Activated CD8-positive, alpha-beta T cell treated with anti-CD3 and anti-CD28 coated beads for 36 hours (primary cell): ENCODE data around the gene CLEC16A. TPM values are rescaled to one million over a fixed set of nuclear protein-coding genes. Genes with fewer than 3 reads are reported as not detected.

Experiments
- ATAC-seq: fragments of 200-7000 bp; cut with Tn5 transposase; one replicate; pipeline ENCODE4 v1.10.0; 2021; ENCODE audit warnings: mild to moderate bottlenecking, moderate library complexity
- CTCF ChIA-PET: fragments of 350-600 bp; sonication (Branson Sonifier 250); formaldehyde crosslinking; loops from one replicate; lab custom pipeline; 2021; ENCODE audit warnings: antibody characterized with exemption; lab: Charles Lee
- POLR2A ChIA-PET: fragments of 350-600 bp; sonication (Branson Sonifier 250); formaldehyde crosslinking; loops from one replicate; lab custom pipeline; 2021; ENCODE audit warnings: antibody characterized with exemption; lab: Charles Lee
- DNase-seq: peaks from one replicate; pipeline ENCODE4 v3.0.0-alpha.2; 2020
- H3K27ac Mint-ChIP-seq: one replicate; pipeline ENCODE4 v1.8.0; 2021; ENCODE audit warnings: mild to moderate bottlenecking, mixed read lengths
- H3K27me3 Mint-ChIP-seq: one replicate; pipeline ENCODE4 v1.8.0; 2021; ENCODE audit warnings: mixed read lengths
- H3K36me3 Mint-ChIP-seq: one replicate; pipeline ENCODE4 v1.8.0; 2021; ENCODE audit warnings: low read depth, mixed read lengths
- H3K4me1 Mint-ChIP-seq: one replicate; pipeline ENCODE4 v1.8.0; 2021; ENCODE audit warnings: low read depth, mixed read lengths
- H3K4me3 Mint-ChIP-seq: one replicate; pipeline ENCODE4 v1.8.0; 2021; ENCODE audit warnings: mild to moderate bottlenecking, moderate library complexity, mixed read lengths
- H3K9me3 Mint-ChIP-seq: one replicate; pipeline ENCODE4 v1.8.0; 2021; ENCODE audit warnings: mixed read lengths
- intact Hi-C: fragments of 100-400 bp; cut with micrococcal nuclease; formaldehyde crosslinking; loops from one replicate; pipeline ENCODE4 v1.10.0; 2022
- total RNA-seq, 2 experiments: library from RNA; stranded (reverse); gene quantifications; one replicate each; pipeline ENCODE4 v1.2.3, GENCODE V29; 2021
- TF ChIP-seq, protein P1 (sequence below): fragments of 200-600 bp; IDR thresholded peaks from one replicate; pipeline ENCODE4 v1.8.0; 2022; ENCODE audit warnings: antibody characterized with exemption, mild to moderate bottlenecking

Gene CLEC16A
- total RNA-seq, 2 experiments from 2014 or later, result 20.4 to 21.7 TPM

DNA sequence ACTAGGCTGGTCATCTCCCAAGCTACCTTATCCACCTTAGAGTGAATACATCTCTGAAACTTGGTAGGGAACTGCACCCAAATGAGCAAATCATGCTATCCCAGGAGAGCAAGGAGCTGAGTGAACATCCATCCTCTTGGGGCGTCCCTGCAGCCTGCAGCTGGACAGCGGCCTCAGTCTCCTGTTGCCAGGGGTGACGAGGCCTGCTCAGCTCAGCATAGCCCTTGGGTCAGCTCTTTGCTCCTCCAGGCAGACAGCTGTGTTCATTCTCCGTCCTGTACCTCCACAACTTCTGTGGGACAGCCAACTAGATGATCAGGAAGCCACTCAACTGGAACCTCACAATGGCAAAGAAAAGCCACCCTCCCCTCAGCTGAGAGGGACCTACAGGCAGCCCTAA, 199.8 kb downstream of the CLEC16A start:
- intact Hi-C loops, result no loop called here
- H3K27ac Mint-ChIP-seq, result no peak overlapping the region

DNA sequence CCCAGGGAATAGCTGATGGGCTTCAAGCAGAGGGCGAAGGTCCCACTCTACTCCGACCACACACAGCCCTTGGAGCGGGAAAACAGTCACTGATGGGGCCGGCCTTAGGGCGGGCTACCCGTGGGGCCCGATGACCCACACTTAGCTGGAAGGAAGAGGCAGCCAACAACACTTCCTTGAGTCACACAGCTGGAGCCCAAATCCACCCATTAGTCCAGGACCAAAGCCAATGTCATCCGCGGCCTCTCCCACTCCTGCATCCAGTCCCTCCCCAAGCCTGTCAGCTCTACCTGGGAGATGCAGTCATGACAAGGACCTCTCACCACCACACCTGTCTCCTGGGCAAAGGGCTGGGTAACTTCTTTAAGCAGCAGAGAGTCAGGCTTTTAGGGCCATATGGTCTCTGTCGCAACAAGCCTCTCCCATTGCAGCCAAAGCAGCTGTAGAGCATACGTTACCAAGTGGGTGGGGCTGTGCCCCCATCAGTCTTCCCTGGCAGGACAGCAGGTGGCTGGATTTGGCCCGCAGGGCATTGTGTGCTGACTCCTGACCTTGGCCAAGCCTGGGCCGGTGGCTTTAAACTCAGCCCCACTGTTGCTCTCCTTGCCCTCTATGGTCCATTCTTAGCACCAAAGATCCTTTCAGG, 200.9 kb downstream of the CLEC16A start:
- ATAC-seq (no peak), DNase-seq (no peak)
- Mint-ChIP-seq H3K27ac (no peak overlapping the region), H3K36me3 (peaks cover 7% of the 10 kb centered on the region), H3K4me3 (no peak overlapping the region), H3K27me3 (no peaks in the 10 kb centered on the region), H3K4me1 (peaks cover 12% of the 10 kb centered on the region), H3K9me3 (peaks cover 1% of the 10 kb centered on the region)
- ChIA-PET POLR2A (interaction anchor here (0.7 to 2.6 kb wide), 5 partner anchors 9 to 18 kb away, joined by 3 to 10 read pairs (median 4); no protein-coding TSS in a partner anchor), CTCF (interaction anchor here (1.1 to 1.5 kb wide), 2 partner anchors 147 to 174 kb away, joined by 3 read pairs; no protein-coding TSS in a partner anchor)
- intact Hi-C loops, result no loop called here
- TF ChIP-seq, protein P1, sequence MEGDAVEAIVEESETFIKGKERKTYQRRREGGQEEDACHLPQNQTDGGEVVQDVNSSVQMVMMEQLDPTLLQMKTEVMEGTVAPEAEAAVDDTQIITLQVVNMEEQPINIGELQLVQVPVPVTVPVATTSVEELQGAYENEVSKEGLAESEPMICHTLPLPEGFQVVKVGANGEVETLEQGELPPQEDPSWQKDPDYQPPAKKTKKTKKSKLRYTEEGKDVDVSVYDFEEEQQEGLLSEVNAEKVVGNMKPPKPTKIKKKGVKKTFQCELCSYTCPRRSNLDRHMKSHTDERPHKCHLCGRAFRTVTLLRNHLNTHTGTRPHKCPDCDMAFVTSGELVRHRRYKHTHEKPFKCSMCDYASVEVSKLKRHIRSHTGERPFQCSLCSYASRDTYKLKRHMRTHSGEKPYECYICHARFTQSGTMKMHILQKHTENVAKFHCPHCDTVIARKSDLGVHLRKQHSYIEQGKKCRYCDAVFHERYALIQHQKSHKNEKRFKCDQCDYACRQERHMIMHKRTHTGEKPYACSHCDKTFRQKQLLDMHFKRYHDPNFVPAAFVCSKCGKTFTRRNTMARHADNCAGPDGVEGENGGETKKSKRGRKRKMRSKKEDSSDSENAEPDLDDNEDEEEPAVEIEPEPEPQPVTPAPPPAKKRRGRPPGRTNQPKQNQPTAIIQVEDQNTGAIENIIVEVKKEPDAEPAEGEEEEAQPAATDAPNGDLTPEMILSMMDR, result no peak

More for the DNA sequence above, 199.8 kb downstream of the CLEC16A start:
- H3K27me3 Mint-ChIP-seq, result no peaks in the 10 kb centered on the region
- H3K36me3 Mint-ChIP-seq, result peaks cover 3% of the 10 kb centered on the region
- H3K4me3 Mint-ChIP-seq, result no peak overlapping the region
- no peaks in the 10 kb centered on the region for H3K9me3 Mint-ChIP-seq
- ChIA-PET CTCF (interaction anchor here (0.7 to 2.4 kb wide), 4 partner anchors 9 to 173 kb away, joined by 3 to 10 read pairs (median 5); no protein-coding TSS in a partner anchor), POLR2A (interaction anchor here (0.8 to 2.6 kb wide), 4 partner anchors 10 to 49 kb away, joined by 3 to 10 read pairs (median 4); no protein-coding TSS in a partner anchor)
- ATAC-seq (no peak), DNase-seq (no peak)
- peaks cover 23% of the 10 kb centered on the region for H3K4me1 Mint-ChIP-seq
- TF ChIP-seq, protein P1, result no peak

DNA sequence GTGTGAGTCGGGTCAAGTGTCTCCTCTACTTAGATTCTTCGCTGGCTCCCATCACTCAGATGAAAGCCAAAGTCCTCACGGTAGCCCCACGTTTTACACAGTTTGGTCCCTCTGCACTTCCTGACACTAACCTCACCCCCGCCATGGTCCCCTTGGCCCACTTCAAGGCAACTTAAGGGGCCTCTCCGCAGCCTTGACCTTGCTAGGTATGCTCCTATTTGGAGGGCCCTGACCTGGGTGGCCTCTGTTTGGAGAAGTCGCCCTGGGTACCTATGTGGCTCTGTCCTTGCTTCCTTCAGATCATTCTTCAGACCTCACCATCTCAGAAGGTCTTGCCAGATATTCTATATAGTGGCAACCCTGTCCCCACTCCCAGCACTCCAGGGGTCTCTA, 201.5 kb downstream of the CLEC16A start:
- POLR2A ChIA-PET, result interaction anchor here (1.0 kb wide), 1 partner anchor 18 kb away, joined by 4 read pairs; no protein-coding TSS in a partner anchor
- ATAC-seq (no peak), DNase-seq (no peak)
- H3K27ac Mint-ChIP-seq, result no peak overlapping the region
- CTCF ChIA-PET, result no interaction called here
- no peak overlapping the region for H3K4me3 Mint-ChIP-seq
- peaks cover 10% of the 10 kb centered on the region for H3K36me3 Mint-ChIP-seq
- H3K9me3 Mint-ChIP-seq, result peaks cover 2% of the 10 kb centered on the region
- H3K4me1 Mint-ChIP-seq, result peaks cover 7% of the 10 kb centered on the region
- no peaks in the 10 kb centered on the region for H3K27me3 Mint-ChIP-seq
- TF ChIP-seq, protein P1, result no peak
- intact Hi-C loops, result no loop called here

DNA sequence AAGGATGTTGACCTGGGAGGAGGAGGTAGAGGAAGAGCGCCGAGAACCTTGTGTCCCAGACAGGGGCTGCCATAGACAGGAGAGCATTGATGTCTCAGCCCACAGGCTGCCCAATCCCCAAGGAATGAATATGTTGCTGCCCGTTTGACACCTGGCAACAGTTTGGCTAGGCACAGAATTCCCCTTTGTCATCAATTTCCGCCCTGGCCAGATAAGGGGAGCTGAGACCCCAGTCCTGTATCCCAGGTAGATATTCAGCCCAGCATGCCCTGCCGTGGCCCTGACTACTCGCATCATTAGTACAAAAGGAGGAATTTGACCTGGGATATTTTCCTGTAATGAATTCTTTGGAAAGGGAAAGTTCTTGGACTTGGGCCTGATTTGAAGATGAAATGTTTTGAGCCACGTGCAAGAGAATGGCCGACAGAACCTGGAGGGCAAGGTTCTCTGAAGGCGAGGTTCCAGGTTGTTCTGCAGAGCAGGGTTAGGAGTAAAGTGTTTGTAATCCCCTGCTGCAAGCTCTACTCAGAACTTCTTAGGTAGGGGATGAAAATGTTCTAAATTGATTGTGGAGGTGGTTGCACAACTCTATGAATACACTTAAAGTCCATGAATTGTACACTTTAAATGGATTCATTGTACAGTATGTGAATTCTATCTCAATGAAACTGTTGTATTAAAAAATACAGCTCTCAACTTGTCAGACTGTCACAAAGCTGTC, 202.8 kb downstream of the CLEC16A start:
- peaks cover 2% of the 10 kb centered on the region for H3K9me3 Mint-ChIP-seq
- no peaks in the 10 kb centered on the region for H3K27me3 Mint-ChIP-seq
- H3K4me3 Mint-ChIP-seq, result no peak overlapping the region
- POLR2A ChIA-PET, result no interaction called here
- peaks cover 11% of the 10 kb centered on the region for H3K36me3 Mint-ChIP-seq
- CTCF ChIA-PET, result no interaction called here
- intact Hi-C loops, result no loop called here
- TF ChIP-seq, protein P1, result no peak
- ATAC-seq (no peak), DNase-seq (no peak)
- no peaks in the 10 kb centered on the region for H3K4me1 Mint-ChIP-seq
- H3K27ac Mint-ChIP-seq, result no peak overlapping the region
